ENCODE measurements around the gene MAST4. TPM values are rescaled to one million over a fixed set of nuclear protein-coding genes. Genes with fewer than 3 reads are reported as not detected.

The MAST4 gene
- total RNA-seq, 2 donors from 2014 or later = 11.0 to 11.5 TPM

GRCh38 chr5:66554884-66555283 is 41.3 kb upstream of the MAST4 start:
- Histone ChIP-seq H3K9ac (ENCODE audit: extremely low read depth, low read length, poor library complexity, severe bottlenecking) (no peak overlapping the region), H3K36me3 (ENCODE audit: control insufficient read depth, insufficient read depth, low read length) (no peaks in the 10 kb centered on the region), H3K9me3 (ENCODE audit: control insufficient read depth, low read length) (peaks cover 9% of the 10 kb centered on the region), H3K27ac (ENCODE audit: low read depth, low read length) (no peak overlapping the region), H3K4me1 (ENCODE audit: control insufficient read depth, insufficient read depth, low read length) (no peaks in the 10 kb centered on the region), H3K4me3 (ENCODE audit: low read length) (no peak overlapping the region), H3K27me3 (ENCODE audit: control insufficient read depth, insufficient read depth, low read length, poor library complexity, severe bottlenecking) (no peaks in the 10 kb centered on the region)
- Mint-ChIP-seq H3K4me1 (peaks cover 11% of the 10 kb centered on the region), H3K4me3 (no peak overlapping the region), H3K9me3 (peaks cover 9% of the 10 kb centered on the region), H3K36me3 (ENCODE audit: low read depth) (no peaks in the 10 kb centered on the region), H3K27ac (no peak overlapping the region), H3K27me3 (ENCODE audit: insufficient read depth) (peaks cover 6% of the 10 kb centered on the region)
- no peak for DNase-seq
- TF ChIP-seq, protein P1, sequence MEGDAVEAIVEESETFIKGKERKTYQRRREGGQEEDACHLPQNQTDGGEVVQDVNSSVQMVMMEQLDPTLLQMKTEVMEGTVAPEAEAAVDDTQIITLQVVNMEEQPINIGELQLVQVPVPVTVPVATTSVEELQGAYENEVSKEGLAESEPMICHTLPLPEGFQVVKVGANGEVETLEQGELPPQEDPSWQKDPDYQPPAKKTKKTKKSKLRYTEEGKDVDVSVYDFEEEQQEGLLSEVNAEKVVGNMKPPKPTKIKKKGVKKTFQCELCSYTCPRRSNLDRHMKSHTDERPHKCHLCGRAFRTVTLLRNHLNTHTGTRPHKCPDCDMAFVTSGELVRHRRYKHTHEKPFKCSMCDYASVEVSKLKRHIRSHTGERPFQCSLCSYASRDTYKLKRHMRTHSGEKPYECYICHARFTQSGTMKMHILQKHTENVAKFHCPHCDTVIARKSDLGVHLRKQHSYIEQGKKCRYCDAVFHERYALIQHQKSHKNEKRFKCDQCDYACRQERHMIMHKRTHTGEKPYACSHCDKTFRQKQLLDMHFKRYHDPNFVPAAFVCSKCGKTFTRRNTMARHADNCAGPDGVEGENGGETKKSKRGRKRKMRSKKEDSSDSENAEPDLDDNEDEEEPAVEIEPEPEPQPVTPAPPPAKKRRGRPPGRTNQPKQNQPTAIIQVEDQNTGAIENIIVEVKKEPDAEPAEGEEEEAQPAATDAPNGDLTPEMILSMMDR (conservative IDR thresholded peaks at IDR 0.05) = no peak
- 93 to 100% methylated on average over 1 to 2 of the region's 2 CpGs for WGBS, 2 experiments (ENCODE audit: insufficient coverage in 1 of 2, insufficient read length in 1 of 2)

GRCh38 chr5:66558560-66558959 is 37.6 kb upstream of the MAST4 start:
- TF ChIP-seq, protein P1 (conservative IDR thresholded peaks at IDR 0.05) = no peak
- Histone ChIP-seq H3K4me1 (ENCODE audit: control insufficient read depth, insufficient read depth, low read length) (no peaks in the 10 kb centered on the region), H3K9ac (ENCODE audit: extremely low read depth, low read length, poor library complexity, severe bottlenecking) (no peak overlapping the region), H3K27ac (ENCODE audit: low read depth, low read length) (no peak overlapping the region), H3K36me3 (ENCODE audit: control insufficient read depth, insufficient read depth, low read length) (no peaks in the 10 kb centered on the region), H3K4me3 (ENCODE audit: low read length) (no peak overlapping the region), H3K27me3 (ENCODE audit: control insufficient read depth, insufficient read depth, low read length, poor library complexity, severe bottlenecking) (no peaks in the 10 kb centered on the region), H3K9me3 (ENCODE audit: control insufficient read depth, low read length) (peaks cover 8% of the 10 kb centered on the region)
- Mint-ChIP-seq H3K4me1 (no peaks in the 10 kb centered on the region), H3K27ac (no peak overlapping the region), H3K4me3 (no peak overlapping the region), H3K36me3 (ENCODE audit: low read depth) (no peaks in the 10 kb centered on the region), H3K27me3 (ENCODE audit: insufficient read depth) (no peaks in the 10 kb centered on the region), H3K9me3 (peaks cover 19% of the 10 kb centered on the region)
- WGBS, 2 experiments (ENCODE audit: insufficient coverage in 1 of 2, insufficient read length in 1 of 2) = 90 to 100% methylated on average over 2 to 3 of the region's 3 CpGs
- DNase-seq = no peak

GRCh38 chr5:66560371-66560770 is 35.8 kb upstream of the MAST4 start:
- TF ChIP-seq, protein P1 (conservative IDR thresholded peaks at IDR 0.05) = no peak
- H3K36me3 Mint-ChIP-seq (ENCODE audit: low read depth) = no peaks in the 10 kb centered on the region

More at GRCh38 chr5:66560371-66560770, 35.8 kb upstream of the MAST4 start:
- Mint-ChIP-seq H3K9me3 (peaks cover 12% of the 10 kb centered on the region), H3K4me1 (no peaks in the 10 kb centered on the region), H3K4me3 (no peak overlapping the region), H3K27me3 (ENCODE audit: insufficient read depth) (no peaks in the 10 kb centered on the region), H3K27ac (no peak overlapping the region)
- Histone ChIP-seq H3K9ac (ENCODE audit: extremely low read depth, low read length, poor library complexity, severe bottlenecking) (no peak overlapping the region), H3K36me3 (ENCODE audit: control insufficient read depth, insufficient read depth, low read length) (no peaks in the 10 kb centered on the region), H3K9me3 (ENCODE audit: control insufficient read depth, low read length) (no peaks in the 10 kb centered on the region), H3K27ac (ENCODE audit: low read depth, low read length) (no peak overlapping the region), H3K4me1 (ENCODE audit: control insufficient read depth, insufficient read depth, low read length) (no peaks in the 10 kb centered on the region), H3K27me3 (ENCODE audit: control insufficient read depth, insufficient read depth, low read length, poor library complexity, severe bottlenecking) (no peaks in the 10 kb centered on the region), H3K4me3 (ENCODE audit: low read length) (no peak overlapping the region)
- 95 to 100% methylated on average over 1 to 4 of the region's 4 CpGs for WGBS, 2 experiments (ENCODE audit: insufficient coverage in 1 of 2, insufficient read length in 1 of 2)
- no peak for DNase-seq

Data from endodermal cell (in vitro differentiated cells).